DOHH2 (cell line): Measurements from ENCODE around the gene MAN2B2.
A peak's percentile ranks its signal among the peaks of the same experiment; 100 is the strongest.

Experiments used
- H3F3A ChIP-seq: fragments of 200-600 bp; sonication (generic), shearing (Covaris generic); 2 replicates; pipeline ENCODE4 v1.6.0; 2016; ENCODE audit warnings: antibody characterized with exemption, mild to moderate bottlenecking; ENCODE audit not compliant: control insufficient read depth, insufficient read depth
- H3K27ac ChIP-seq: fragments of 200-600 bp; sonication (generic); 2 replicates; pipeline ENCODE4 v1.5.1; 2014; ENCODE audit warnings: low read depth, mild to moderate bottlenecking, low read length, moderate library complexity
- H3K27me3 ChIP-seq: fragments of 200-600 bp; sonication (generic); 2 replicates; pipeline ENCODE4 v1.6.1; 2014; ENCODE audit warnings: mild to moderate bottlenecking, low read length, mixed read lengths; ENCODE audit not compliant: control insufficient read depth
- H3K36me3 ChIP-seq: fragments of 200-600 bp; sonication (generic); 2 replicates; pipeline ENCODE4 v1.6.1; 2014; ENCODE audit warnings: mild to moderate bottlenecking, low read length, moderate library complexity, mixed read lengths; ENCODE audit not compliant: control insufficient read depth
- H3K4me1 ChIP-seq: fragments of 200-600 bp; sonication (generic); 2 replicates; pipeline ENCODE4 v1.6.1; 2014; ENCODE audit warnings: mild to moderate bottlenecking, low read length, mixed read lengths; ENCODE audit not compliant: control insufficient read depth
- H3K4me2 ChIP-seq: fragments of 200-600 bp; sonication (generic); 2 replicates; pipeline ENCODE4 v1.6.0; 2014; ENCODE audit warnings: mild to moderate bottlenecking, low read length, moderate library complexity
- H3K4me3 ChIP-seq: fragments of 200-600 bp; sonication (generic); 2 replicates; pipeline ENCODE4 v1.5.1; 2014; ENCODE audit warnings: mild to moderate bottlenecking, low read length, mixed read lengths
- H3K79me2 ChIP-seq: fragments of 200-600 bp; sonication (generic); 2 replicates; pipeline ENCODE4 v1.6.1; 2014; ENCODE audit warnings: mild to moderate bottlenecking, low read length, mixed read lengths; ENCODE audit not compliant: control insufficient read depth
- H3K9me2 ChIP-seq: fragments of 200-600 bp; sonication (generic); replicated peaks from 2 replicates; pipeline ENCODE4 v1.6.1; 2014; ENCODE audit warnings: mild to moderate bottlenecking, low read length, mixed read lengths; ENCODE audit not compliant: control insufficient read depth
- H3K9me3 ChIP-seq: fragments of 200-600 bp; sonication (generic); 2 replicates; pipeline ENCODE4 v1.6.1; 2014; ENCODE audit warnings: antibody characterized with exemption, low read length, mixed read lengths; ENCODE audit not compliant: control insufficient read depth, insufficient read depth
- H4K20me1 ChIP-seq: fragments of 200-600 bp; sonication (generic); 2 replicates; pipeline ENCODE4 v1.6.0; 2014; ENCODE audit warnings: low read depth, mild to moderate bottlenecking, antibody characterized with exemption, low read length, moderate library complexity; ENCODE audit not compliant: control insufficient read depth, insufficient read depth
- EZH2phosphoT487 ChIP-seq: fragments of 200-600 bp; sonication (generic); IDR thresholded peaks from 2 replicates; pipeline ENCODE4 v1.6.1; 2017; ENCODE audit warnings: borderline replicate concordance, mild to moderate bottlenecking, antibody characterized with exemption, low read length, moderate library complexity, mixed read lengths
- TF ChIP-seq, protein P1 (sequence below): fragments of 200-600 bp; sonication (generic); IDR thresholded peaks from one replicate; pipeline ENCODE4 v1.5.1; 2014; ENCODE audit warnings: antibody characterized with exemption, mild to moderate bottlenecking, low read depth, low read length; ENCODE audit not compliant: poor library complexity, severe bottlenecking

MAN2B2 gene

DNA sequence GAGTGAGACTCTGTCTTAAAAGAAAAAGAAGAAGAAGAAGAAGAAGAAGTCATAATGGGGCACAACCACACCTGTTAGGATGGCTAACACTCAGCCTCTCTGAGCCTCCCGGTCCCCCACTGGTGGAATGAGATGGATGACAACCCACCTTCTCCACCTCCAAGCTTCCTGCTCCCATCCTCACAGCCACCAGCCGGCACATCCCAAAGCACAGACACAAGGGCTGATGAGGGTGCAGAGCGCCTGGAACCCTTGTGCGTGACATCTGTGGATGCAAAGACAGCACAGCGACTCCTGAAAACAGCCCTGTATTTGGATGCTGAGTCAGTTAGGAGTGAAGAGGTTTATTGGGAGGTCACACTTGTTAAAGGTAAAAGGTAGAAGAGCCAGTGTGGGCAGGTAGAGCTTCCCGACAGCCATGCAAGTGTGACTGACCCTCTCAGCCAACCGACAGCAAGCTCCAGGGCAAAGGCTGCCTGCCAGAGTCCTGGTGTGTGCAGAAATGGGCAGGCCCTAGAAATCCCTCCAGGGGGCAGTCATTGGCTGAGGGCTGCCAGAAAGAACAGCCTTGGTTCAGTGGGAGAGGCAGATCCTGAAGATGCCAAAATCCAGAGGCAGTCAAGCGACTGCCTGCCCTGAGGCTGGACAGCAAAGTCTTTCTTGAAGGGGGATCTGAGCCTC is 26.6 kb upstream of the MAN2B2 start:
- Histone ChIP-seq H3K4me3 (no peak overlapping the region), H3K79me2 (no peaks in the 10 kb centered on the region), H3K9me2 (no peaks in the 10 kb centered on the region), H3F3A (no peaks in the 10 kb centered on the region), H4K20me1 (no peaks in the 10 kb centered on the region), H3K4me2 (no peak overlapping the region), H3K4me1 (no peaks in the 10 kb centered on the region), H3K9me3 (no peaks in the 10 kb centered on the region), H3K36me3 (no peaks in the 10 kb centered on the region), H3K27me3 (no peaks in the 10 kb centered on the region), H3K27ac (no peak overlapping the region)
- TF ChIP-seq EZH2phosphoT487, result no peak
- TF ChIP-seq, protein P1, sequence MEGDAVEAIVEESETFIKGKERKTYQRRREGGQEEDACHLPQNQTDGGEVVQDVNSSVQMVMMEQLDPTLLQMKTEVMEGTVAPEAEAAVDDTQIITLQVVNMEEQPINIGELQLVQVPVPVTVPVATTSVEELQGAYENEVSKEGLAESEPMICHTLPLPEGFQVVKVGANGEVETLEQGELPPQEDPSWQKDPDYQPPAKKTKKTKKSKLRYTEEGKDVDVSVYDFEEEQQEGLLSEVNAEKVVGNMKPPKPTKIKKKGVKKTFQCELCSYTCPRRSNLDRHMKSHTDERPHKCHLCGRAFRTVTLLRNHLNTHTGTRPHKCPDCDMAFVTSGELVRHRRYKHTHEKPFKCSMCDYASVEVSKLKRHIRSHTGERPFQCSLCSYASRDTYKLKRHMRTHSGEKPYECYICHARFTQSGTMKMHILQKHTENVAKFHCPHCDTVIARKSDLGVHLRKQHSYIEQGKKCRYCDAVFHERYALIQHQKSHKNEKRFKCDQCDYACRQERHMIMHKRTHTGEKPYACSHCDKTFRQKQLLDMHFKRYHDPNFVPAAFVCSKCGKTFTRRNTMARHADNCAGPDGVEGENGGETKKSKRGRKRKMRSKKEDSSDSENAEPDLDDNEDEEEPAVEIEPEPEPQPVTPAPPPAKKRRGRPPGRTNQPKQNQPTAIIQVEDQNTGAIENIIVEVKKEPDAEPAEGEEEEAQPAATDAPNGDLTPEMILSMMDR, result peak; percentile 50

DNA sequence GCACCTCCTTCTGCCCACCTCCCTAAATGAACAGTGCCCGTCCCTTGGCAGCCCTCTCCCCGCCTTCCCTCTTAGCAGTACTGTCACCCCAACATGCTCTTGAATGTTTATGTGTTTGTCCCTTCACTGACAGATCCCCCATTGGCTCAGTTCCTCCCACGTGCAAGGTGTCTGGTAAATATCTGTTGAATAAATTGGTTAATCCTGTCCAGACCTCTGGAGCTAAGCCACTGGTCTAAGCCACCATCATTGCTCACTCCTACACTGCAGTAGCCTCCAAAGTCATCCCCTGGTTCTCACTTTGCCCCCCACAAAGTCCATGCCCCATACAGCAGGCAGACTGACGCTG is 26.1 kb upstream of the MAN2B2 start:
- no peaks in the 10 kb centered on the region for H3K9me3 ChIP-seq
- no peaks in the 10 kb centered on the region for H3F3A ChIP-seq
- H3K9me2 ChIP-seq, result no peaks in the 10 kb centered on the region
- H3K79me2 ChIP-seq, result no peaks in the 10 kb centered on the region
- no peak overlapping the region for H3K4me3 ChIP-seq
- TF ChIP-seq, protein P1, result no peak
- TF ChIP-seq EZH2phosphoT487, result no peak
- H3K27me3 ChIP-seq, result no peaks in the 10 kb centered on the region
- no peaks in the 10 kb centered on the region for H3K4me1 ChIP-seq
- H3K36me3 ChIP-seq, result no peaks in the 10 kb centered on the region
- H3K27ac ChIP-seq, result no peak overlapping the region
- H3K4me2 ChIP-seq, result no peak overlapping the region
- no peaks in the 10 kb centered on the region for H4K20me1 ChIP-seq

DNA sequence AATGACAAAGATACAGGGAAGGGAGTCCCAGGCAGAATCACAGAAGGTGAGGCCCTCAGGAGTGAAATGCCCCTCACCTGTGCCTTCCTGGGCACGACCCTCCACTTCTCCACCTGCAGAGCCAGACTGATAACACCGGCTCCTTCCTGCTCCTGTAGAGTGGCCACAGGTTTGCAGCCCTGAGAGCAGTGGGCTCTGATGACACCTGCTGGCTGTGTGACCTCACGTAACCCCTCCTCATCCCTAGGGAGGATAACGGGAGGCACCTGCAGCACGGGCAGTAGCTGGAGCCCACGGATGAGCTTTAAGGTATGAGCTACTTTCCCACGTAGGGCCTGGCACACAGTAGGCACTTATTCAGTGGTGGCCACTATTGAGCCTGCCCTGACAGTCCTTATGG is 25.5 kb upstream of the MAN2B2 start:
- no peaks in the 10 kb centered on the region for H3K9me2 ChIP-seq
- no peak overlapping the region for H3K4me3 ChIP-seq
- no peaks in the 10 kb centered on the region for H3K79me2 ChIP-seq
- no peak overlapping the region for H3K4me2 ChIP-seq
- no peaks in the 10 kb centered on the region for H3K27me3 ChIP-seq
- no peaks in the 10 kb centered on the region for H4K20me1 ChIP-seq
- TF ChIP-seq EZH2phosphoT487, result no peak
- TF ChIP-seq, protein P1, result no peak
- no peaks in the 10 kb centered on the region for H3K4me1 ChIP-seq
- H3K27ac ChIP-seq, result no peak overlapping the region
- H3K36me3 ChIP-seq, result no peaks in the 10 kb centered on the region
- no peaks in the 10 kb centered on the region for H3K9me3 ChIP-seq
- no peaks in the 10 kb centered on the region for H3F3A ChIP-seq
